VCaP (cell line): ENCODE measurements around the gene CNST.
A peak's percentile ranks its signal among the peaks of the same experiment; 100 is the strongest.

Experiments used
- H3K27ac ChIP-seq: fragments of 450-650 bp; 2 replicates; pipeline ENCODE4 v1.5.1; 2017
- CTCF ChIP-seq: fragments of 450-650 bp; conservative IDR thresholded peaks from 2 replicates; pipeline ENCODE4 v1.5.1; 2017; ENCODE audit warnings: mild to moderate bottlenecking, moderate library complexity

CNST gene

GRCh38 chr1:246613096-246613758, 47.0 kb downstream of the CNST start:
- TF ChIP-seq CTCF: no peak
- no peak overlapping the region for H3K27ac ChIP-seq

- no peak for TF ChIP-seq CTCF
- H3K27ac ChIP-seq: peak overlapping the region; percentile 58
These were observed 50.9 kb downstream of the CNST start for GRCh38 chr1:246617156-246617555.

- TF ChIP-seq CTCF: no peak
- peak overlapping the region; percentile 58 for H3K27ac ChIP-seq
These were observed 51.5 kb downstream of the CNST start for GRCh38 chr1:246617768-246618167.

GRCh38 chr1:246618240-246618808, 52.1 kb downstream of the CNST start:
- TF ChIP-seq CTCF: no peak
- peak overlapping the region; percentile 58 for H3K27ac ChIP-seq

- TF ChIP-seq CTCF: no peak
- no peak overlapping the region for H3K27ac ChIP-seq
These were observed 55.9 kb downstream of the CNST start for GRCh38 chr1:246622035-246622652.

- TF ChIP-seq CTCF: no peak
- H3K27ac ChIP-seq: no peak overlapping the region
These were observed 57.8 kb downstream of the CNST start for GRCh38 chr1:246624091-246624490.

GRCh38 chr1:246629030-246629429, 62.8 kb downstream of the CNST start:
- H3K27ac ChIP-seq: no peak overlapping the region
- no peak for TF ChIP-seq CTCF
